ENCODE data around the gene PSME2. TPM values are rescaled to one million over a fixed set of nuclear protein-coding genes. Genes with fewer than 3 reads are reported as not detected.
A peak's percentile ranks its signal among the peaks of the same experiment; 100 is the strongest.

The PSME2 gene
- polyA plus RNA-seq, 1 donor from 2014 or later: 73.3 TPM

GRCh38 chr14:24149302-24149969, 3.0 kb upstream of the PSME2 start:
- Histone ChIP-seq H3K9me2 (ENCODE audit: insufficient read depth, low read length) (no peaks in the 10 kb centered on the region), H3K27ac (ENCODE audit: low read length) (no peak overlapping the region), H3K36me3 (ENCODE audit: insufficient read depth, low read length) (no peaks in the 10 kb centered on the region), H3K27me3 (ENCODE audit: insufficient read depth, low read depth, low read length) (no peaks in the 10 kb centered on the region), H3K4me2 (ENCODE audit: low read length) (no peak overlapping the region), H3K4me3 (ENCODE audit: low read length) (no peak overlapping the region), H2AFZ (ENCODE audit: low read depth, low read length) (no peak overlapping the region), H3K9me3 (ENCODE audit: low read length) (no peaks in the 10 kb centered on the region), H3K9ac (ENCODE audit: low read length) (no peak overlapping the region), H4K20me1 (ENCODE audit: insufficient read depth) (no peaks in the 10 kb centered on the region), H3K79me2 (replicated peaks; ENCODE audit: insufficient read depth, low read length) (peaks cover 9% of the 10 kb centered on the region), H3F3A (ENCODE audit: insufficient read depth, low read length, poor library complexity, severe bottlenecking) (no peaks in the 10 kb centered on the region)
- no peak for TF ChIP-seq MXI1 (conservative IDR thresholded peaks at IDR 0.05; ENCODE audit: poor library complexity, severe bottlenecking)
- TF ChIP-seq EP300 (conservative IDR thresholded peaks at IDR 0.05; ENCODE audit: poor library complexity, severe bottlenecking): no peak
- no peak for TF ChIP-seq CTCF (IDR thresholded peaks at IDR 0.05; ENCODE audit: poor library complexity, severe bottlenecking)
- no peak for TF ChIP-seq REST (IDR thresholded peaks at IDR 0.05; ENCODE audit: borderline replicate concordance)
- no peak for TF ChIP-seq EZH2 (IDR thresholded peaks at IDR 0.05; ENCODE audit: borderline replicate concordance, insufficient read depth, low read length, poor library complexity, severe bottlenecking)
- TF ChIP-seq POLR2AphosphoS5 (IDR thresholded peaks at IDR 0.05): no peak
- no peak for TF ChIP-seq SMC3 (conservative IDR thresholded peaks at IDR 0.05; ENCODE audit: poor library complexity)
- TF ChIP-seq TAF1 (IDR thresholded peaks at IDR 0.05; ENCODE audit: low read depth): no peak
- no peak for TF ChIP-seq RAD21 (conservative IDR thresholded peaks at IDR 0.05)

GRCh38 chr14:24147761-24148428, 1.5 kb upstream of the PSME2 start:
- Histone ChIP-seq H3K9ac (ENCODE audit: low read length) (peak overlapping the region; percentile 79), H3K9me2 (ENCODE audit: insufficient read depth, low read length) (no peaks in the 10 kb centered on the region), H3K9me3 (ENCODE audit: low read length) (no peaks in the 10 kb centered on the region), H3K27ac (ENCODE audit: low read length) (peak overlapping the region; percentile 79), H3K27me3 (ENCODE audit: insufficient read depth, low read depth, low read length) (no peaks in the 10 kb centered on the region), H2AFZ (ENCODE audit: low read depth, low read length) (no peak overlapping the region), H3K36me3 (ENCODE audit: insufficient read depth, low read length) (no peaks in the 10 kb centered on the region), H3K4me2 (ENCODE audit: low read length) (peak overlapping the region; percentile 76), H3K79me2 (replicated peaks; ENCODE audit: insufficient read depth, low read length) (peaks cover 9% of the 10 kb centered on the region), H3K4me3 (ENCODE audit: low read length) (peak overlapping the region; percentile 97), H3F3A (ENCODE audit: insufficient read depth, low read length, poor library complexity, severe bottlenecking) (no peaks in the 10 kb centered on the region), H4K20me1 (ENCODE audit: insufficient read depth) (no peaks in the 10 kb centered on the region)
- TF ChIP-seq SMC3 (conservative IDR thresholded peaks at IDR 0.05; ENCODE audit: poor library complexity) (no peak), EP300 (conservative IDR thresholded peaks at IDR 0.05; ENCODE audit: poor library complexity, severe bottlenecking) (no peak), TAF1 (IDR thresholded peaks at IDR 0.05; ENCODE audit: low read depth) (peak; percentile 32), RAD21 (conservative IDR thresholded peaks at IDR 0.05) (no peak), REST (IDR thresholded peaks at IDR 0.05; ENCODE audit: borderline replicate concordance) (no peak)

All from neural cell (in vitro differentiated cells).